DMS153 (cell line): ENCODE results near the gene KCTD5.
A peak's percentile ranks its signal among the peaks of the same experiment; 100 is the strongest.

ENCODE experiments used
- DNase-seq: peaks from one replicate; lab custom pipeline; 2025; lab: John Stamatoyannopoulos, UW

KCTD5 gene

DNA sequence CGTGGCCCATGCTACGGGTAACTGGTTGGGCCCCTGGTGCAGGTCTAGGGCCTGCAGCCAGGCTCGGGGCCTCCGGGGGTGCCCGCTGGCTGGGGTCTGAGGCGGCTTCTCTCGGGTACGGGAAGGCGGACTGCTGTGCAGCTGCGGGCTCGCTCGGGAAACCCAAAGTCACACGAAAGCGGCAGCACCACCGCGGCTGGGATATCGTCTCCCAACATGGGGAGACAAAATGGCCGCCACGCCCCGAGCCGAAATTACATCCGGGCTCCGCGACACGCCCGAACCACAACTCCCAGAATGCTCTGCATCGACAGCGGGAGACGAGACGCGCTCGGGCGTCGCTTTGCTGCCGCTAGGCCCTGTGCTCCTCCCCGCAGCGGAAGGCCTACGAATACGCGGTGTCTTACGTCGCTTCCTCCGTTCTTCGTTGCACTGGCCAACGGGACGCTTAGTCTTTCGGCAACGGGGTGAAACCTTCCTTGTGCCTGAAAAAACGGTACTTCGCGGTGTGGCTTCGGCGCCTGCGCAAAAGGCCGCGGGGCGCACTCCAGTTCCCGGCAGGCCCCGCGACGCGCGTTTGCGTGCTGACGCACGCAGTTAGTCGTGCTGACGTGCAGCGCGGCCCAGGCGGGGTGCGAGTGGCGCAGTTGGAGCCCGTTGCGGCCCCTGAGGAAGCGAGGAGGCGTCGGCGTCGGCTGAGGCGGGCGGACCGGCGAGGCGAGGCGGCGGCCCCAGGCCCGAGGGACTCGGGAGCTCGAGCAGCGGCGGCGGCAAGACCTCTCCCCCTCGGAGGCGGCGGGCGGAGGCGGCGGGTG lies 69.9 kb downstream of the KCTD5 start, which contains the start of gene SRRM2:
TSS of gene SRRM2 (plus strand) at position 604 of the 815 bp plus-strand sequence. CDS start 3,727 bp downstream, outside the sequence.
- peak; percentile 87 for DNase-seq

DNA sequence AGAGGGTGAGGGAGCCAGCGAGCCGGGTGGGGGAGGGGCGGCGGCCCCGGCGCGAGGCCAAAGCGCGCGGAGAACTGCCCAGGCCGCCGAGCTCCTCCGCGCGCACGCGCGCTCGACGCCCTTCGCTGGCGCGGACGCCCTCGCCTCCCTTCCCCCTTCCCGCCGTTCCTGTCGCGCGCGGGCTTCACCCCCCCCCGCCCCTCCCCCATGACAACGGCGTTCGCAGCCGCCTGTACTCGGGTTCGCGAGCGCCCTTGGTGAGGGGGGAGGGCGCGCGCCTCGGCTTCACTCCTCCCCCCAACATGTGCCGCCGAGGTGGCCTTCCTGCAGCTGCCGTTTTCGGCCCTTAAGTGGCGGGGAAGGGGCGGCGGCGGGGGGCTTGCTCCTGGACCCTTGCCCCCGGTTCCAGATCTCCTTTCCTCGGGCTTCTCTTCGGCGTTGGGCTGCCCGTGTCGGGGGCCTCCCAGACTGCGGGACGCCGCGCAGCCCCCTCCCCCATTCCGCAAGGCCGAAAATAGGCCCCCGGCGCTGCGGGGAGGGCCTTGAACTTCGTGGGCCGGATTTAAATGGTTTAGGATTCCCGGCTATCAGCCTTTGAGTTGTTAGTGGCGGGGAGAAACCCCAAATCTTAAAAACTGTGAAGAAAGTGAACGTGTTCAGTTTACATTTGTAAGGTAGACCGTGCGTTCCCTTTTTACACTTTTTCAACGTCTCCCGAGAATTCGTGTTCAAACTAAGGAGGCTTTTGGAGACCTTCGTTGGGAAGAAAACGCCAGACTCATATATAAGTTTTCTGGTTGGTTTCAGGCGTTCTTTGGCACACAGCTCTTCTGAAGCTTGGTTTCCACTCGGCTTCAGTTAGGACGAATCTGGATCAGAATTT lies 70.8 kb downstream of the KCTD5 start:
- DNase-seq, result peak; percentile 55

DNA sequence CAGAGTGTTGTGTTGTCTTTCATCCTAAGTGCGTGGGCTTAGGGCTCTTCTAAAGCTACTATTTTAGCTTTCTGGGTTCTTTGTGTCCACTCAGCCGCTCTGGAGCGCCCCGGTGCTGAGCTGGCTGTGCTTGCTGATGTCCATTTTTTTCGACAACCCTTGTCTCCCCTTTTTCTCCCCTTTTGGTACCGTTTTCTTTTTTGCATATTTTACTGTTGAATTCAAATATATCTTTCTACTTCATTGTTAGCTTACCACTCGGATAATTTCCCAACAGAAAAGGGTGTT lies 71.4 kb downstream of the KCTD5 start:
- DNase-seq, result no peak

GRCh38 chr16:2755158-2755557 lies 72.8 kb downstream of the KCTD5 start:
- DNase-seq, result no peak

- no peak for DNase-seq
Observed at GRCh38 chr16:2756288-2757015, 74.1 kb downstream of the KCTD5 start.

DNA sequence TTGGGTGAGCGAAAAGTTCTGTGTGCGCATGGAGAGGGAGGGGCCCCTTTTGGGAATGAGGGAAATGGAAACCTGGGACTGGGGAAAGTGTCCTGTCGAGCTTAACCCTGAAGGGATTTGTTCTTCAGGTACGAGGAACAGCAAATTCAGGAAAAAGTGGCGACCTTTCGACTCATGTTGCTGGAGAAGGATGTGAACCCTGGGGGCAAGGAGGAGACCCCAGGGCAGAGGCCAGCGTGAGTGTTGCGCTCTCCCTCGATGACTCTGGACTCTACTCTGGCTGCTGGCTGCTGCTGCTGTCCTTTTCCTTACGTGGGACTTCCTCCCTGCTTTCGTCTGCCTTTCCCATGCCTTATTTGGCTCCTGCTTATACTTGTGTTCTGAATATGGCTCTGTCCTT lies 75.0 kb downstream of the KCTD5 start:
- no peak for DNase-seq
